Stimulated activated naive CD4-positive, alpha-beta T cell treated with Interleukin-2 at 50 U/mL for 16 hours (primary cell): ENCODE measurements around the gene IL37.
"Not testable (repeated sequence)": the region's sequence is repeated elsewhere in the genome, so short reads cannot be mapped to it uniquely, and the experiment has no call there.

Experiments
- DNase-seq: peaks from one replicate; lab custom pipeline; 2025; lab: John Stamatoyannopoulos, UW

The IL37 gene

GRCh38 chr2:112923237-112923966 is 12.4 kb downstream of the IL37 start:
- no peak for DNase-seq

GRCh38 chr2:112923967-112924338 is 13.0 kb downstream of the IL37 start:
- DNase-seq: no peak

- no peak for DNase-seq
These were observed 13.4 kb downstream of the IL37 start for GRCh38 chr2:112924360-112924759.

GRCh38 chr2:112924821-112925220 is 13.9 kb downstream of the IL37 start:
- DNase-seq: no peak

GRCh38 chr2:112926707-112927106 is 15.7 kb downstream of the IL37 start:
- DNase-seq: no peak

GRCh38 chr2:112927745-112928144 is 16.8 kb downstream of the IL37 start:
- DNase-seq: no peak

GRCh38 chr2:112933261-112933660 is 22.3 kb downstream of the IL37 start:
- DNase-seq: no peak

GRCh38 chr2:112934117-112934516 is 23.2 kb downstream of the IL37 start:
- DNase-seq: not testable (repeated sequence)

- no peak for DNase-seq
These were observed 25.9 kb downstream of the IL37 start for GRCh38 chr2:112936927-112937232.

GRCh38 chr2:112938904-112939303 is 27.9 kb downstream of the IL37 start:
- DNase-seq: no peak

- DNase-seq: no peak
These were observed 28.5 kb downstream of the IL37 start for GRCh38 chr2:112939425-112939824.

- no peak for DNase-seq
These were observed 30.1 kb downstream of the IL37 start for GRCh38 chr2:112940859-112941625.

- DNase-seq: peak; percentile 46
These were observed 31.0 kb downstream of the IL37 start for GRCh38 chr2:112941753-112942653.

GRCh38 chr2:112942654-112943002 is 31.7 kb downstream of the IL37 start:
- DNase-seq: no peak

GRCh38 chr2:112944971-112945370 is 34.0 kb downstream of the IL37 start:
- DNase-seq: no peak

GRCh38 chr2:112946086-112946485 is 35.1 kb downstream of the IL37 start:
- no peak for DNase-seq

GRCh38 chr2:112947374-112947773 is 36.4 kb downstream of the IL37 start:
- no peak for DNase-seq

GRCh38 chr2:112949456-112949855 is 38.5 kb downstream of the IL37 start:
- no peak for DNase-seq

GRCh38 chr2:112954364-112954763 is 43.4 kb downstream of the IL37 start:
- DNase-seq: no peak

GRCh38 chr2:112957511-112957910 is 46.5 kb downstream of the IL37 start:
- DNase-seq: no peak

- peak; percentile 13 for DNase-seq
These were observed 47.6 kb downstream of the IL37 start for GRCh38 chr2:112958428-112959108.

- no peak for DNase-seq
These were observed 48.3 kb downstream of the IL37 start for GRCh38 chr2:112959109-112959812.
